Embryonic facial prominence (tissue), 1 donor: ENCODE measurements around the gene KRTAP4-8.
"Not testable (repeated sequence)": the region's sequence is repeated elsewhere in the genome, so short reads cannot be mapped to it uniquely, and the experiment has no call there.

Source experiments
- DNase-seq: peaks from one replicate; pipeline ENCODE4 v3.0.0-alpha.2; 2016; ENCODE audit errors: extremely low spot score

Gene KRTAP4-8

DNA sequence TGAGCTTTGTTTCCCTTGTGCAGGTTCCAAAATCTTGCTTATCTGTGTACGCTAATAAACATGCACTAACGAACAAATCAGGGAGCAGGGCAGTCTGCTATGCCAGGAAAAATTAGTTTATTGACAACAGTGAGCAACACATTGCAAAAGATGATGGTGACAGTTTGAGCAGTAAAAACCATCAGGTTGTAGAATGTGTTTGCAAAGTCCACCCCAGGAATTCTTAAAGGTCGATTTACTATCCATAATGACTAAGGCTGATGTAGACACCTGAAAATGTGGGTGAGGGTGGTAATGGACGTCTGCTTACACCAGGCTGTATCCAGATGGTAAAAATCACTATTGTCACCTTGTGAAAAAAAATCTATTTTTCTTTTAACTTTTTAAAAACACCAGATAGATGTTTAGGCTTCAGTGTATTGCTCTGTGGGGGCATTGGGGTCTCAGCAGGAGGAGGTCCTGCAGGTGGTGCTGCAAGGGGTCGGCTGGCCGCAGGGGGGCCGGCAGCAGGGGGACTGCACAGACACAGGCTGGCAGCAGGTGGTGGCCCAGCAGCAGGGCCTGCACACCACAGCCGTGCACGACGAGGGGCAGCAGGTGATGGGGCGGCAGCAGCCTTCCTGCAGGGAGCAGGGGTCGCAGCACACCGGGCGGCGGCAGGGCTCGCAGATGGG lies 32.8 kb downstream of the KRTAP4-8 start:
- not testable (repeated sequence) for DNase-seq

- DNase-seq, result no peak
These were observed 33.6 kb downstream of the KRTAP4-8 start for GRCh38 chr17:41064301-41064700.

DNA sequence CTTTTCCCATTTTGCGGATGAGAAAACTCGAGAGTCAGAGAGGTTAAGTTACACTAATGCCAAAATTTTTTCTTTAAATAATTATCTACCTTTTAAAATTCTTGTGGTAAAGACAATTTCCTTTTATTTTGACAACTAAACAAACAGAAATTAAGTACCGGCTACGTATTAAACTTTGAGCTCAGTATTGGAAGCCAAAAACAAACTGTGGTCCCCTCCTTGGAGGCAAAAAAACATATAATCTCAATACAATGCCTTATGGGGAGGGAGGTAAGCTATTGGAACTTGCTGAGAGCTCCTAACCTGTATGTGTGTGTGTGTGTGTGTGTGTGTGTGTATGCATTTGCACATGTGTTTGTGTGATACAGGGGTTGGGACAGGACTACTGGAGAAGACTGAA lies 34.5 kb downstream of the KRTAP4-8 start:
- DNase-seq, result no peak

GRCh38 chr17:41061964-41062363 lies 36.0 kb downstream of the KRTAP4-8 start:
- no peak for DNase-seq

DNA sequence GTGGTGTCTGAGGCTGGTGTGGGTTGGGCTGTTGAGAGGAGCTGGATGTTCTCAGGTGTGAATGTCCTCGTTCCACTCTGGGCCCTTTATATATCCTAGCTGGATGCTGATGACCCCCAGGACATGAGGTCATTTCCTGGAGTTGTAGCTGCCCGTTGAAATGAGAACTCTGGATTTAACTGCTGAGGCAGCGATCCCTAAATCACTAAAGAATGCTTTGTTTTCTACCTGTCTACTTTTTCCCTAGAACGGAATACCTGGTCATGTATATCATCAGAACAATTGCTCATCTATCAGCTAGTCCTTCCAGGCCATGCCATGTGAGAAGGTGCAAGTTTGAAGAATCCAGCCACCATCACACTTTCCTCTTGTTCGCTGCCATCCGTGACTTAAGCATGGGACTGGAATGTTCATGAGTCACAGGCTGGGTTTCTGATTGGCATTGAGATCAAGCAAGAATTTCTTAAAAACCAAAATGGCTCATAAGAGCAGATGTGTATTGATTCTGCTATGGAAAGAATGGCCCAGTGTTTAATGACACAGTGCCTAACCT lies 37.8 kb downstream of the KRTAP4-8 start, which contains the start of gene KRTAP2-3:
Gene KRTAP2-3, minus strand, starts transcription at position 63 of the 553 bp plus-strand sequence. CDS start 64 bp downstream, outside the sequence.
- no peak for DNase-seq

- not testable (repeated sequence) for DNase-seq
These were observed 38.5 kb downstream of the KRTAP4-8 start for GRCh38 chr17:41059276-41060051.

DNA sequence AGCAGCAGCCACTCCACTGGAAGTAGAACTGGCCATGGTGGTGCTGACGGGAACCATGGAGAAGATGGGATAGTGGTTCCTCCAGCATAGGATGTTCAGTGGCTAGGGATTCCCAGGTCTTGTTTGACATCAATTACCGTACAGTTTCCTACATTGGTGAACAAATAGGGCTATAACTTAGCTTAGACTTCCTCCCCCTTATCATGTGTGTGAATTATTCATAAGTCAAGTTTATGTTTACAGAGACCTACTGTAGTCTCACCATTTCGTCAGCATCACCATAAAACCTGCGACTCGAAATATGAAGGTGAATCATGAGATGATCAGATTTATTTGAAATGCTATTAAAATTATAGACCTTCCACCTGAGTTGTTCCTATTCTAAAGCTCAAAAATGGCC lies 39.2 kb downstream of the KRTAP4-8 start:
- DNase-seq, result no peak

DNA sequence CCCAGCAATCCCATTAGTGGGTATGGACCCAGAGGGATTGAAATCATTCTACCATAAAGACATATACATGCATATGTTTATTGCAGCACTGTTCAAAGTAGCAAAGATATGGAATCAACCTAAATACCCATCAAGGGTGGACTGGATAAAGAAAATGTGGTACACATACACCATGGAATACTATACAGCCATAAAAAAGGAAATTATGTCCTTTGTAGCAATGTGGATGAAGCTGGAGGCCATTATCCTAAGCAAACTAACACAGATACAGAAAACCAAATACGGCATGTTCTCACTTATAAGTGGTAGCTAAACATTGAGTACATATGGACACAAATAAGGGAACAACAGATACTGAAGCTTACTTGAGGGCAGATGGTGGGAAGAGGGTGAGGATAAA lies 40.4 kb downstream of the KRTAP4-8 start:
- no peak for DNase-seq

DNA sequence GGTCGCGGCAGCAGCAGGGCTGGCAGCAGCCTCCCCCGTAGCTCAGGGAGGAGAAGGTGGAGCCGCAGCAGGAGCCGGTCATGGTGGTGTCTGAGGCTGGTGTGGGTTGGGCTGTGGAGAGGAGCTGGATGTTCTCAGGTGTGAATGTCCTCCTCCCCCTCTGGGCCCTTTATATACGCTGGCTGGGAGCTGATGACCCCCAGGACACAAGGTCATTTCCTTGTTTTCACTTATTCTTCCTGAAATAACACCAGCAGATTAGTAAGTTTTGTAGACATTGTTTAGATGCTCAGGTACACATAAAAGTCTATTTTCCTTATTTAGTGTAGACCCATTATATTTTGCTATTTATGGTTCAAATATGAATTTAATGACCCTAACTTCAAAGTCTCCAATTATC lies 42.8 kb downstream of the KRTAP4-8 start, which contains the start of gene KRTAP2-2:
Gene KRTAP2-2, minus strand, starts transcription at position 101 of the 400 bp plus-strand sequence. Its CDS starts 19 bp downstream, at position 82.
- DNase-seq, result not testable (repeated sequence)

DNA sequence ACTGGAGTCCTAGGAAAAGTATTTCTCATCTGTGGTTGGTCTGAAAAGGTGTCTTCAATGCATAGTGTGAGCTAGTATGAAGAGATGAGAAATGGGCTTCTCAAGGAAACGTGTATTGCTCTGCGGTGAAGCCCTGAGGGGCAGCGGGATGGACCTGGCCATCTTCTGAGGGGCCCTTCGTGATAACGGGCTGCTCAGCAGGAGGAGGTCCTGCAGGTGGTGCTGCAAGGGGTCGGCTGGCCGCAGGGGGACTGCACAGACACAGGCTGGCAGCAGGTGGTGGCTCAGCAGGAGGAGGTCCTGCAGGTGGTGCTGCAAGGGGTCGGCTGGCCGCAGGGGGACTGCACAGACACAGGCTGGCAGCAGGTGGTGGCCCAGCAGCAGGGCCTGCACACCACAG lies 43.4 kb downstream of the KRTAP4-8 start:
- DNase-seq, result not testable (repeated sequence)

- no peak for DNase-seq
These were observed 43.9 kb downstream of the KRTAP4-8 start for GRCh38 chr17:41054025-41054424.

- DNase-seq, result no peak
These were observed 45.4 kb downstream of the KRTAP4-8 start for GRCh38 chr17:41052566-41052965.

DNA sequence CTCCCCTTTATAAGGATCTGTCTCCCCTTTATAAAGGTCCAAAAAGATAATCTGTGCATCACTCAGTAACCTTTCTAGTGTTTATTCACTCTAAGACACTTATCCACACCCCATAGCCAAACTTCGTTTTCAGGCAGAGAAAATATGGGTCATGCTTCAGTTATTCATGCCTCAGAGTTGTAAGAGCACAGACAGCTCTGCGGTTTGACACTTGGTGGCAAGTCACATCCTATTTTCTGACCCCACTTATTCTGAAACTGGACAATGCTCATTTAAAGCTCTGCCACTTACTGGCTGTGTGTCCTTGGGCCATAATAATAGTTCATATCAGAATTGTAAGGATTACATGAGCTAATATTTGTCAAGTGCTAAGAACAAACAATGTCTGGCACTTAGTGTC lies 48.8 kb downstream of the KRTAP4-8 start:
- no peak for DNase-seq

GRCh38 chr17:41048441-41048840 lies 49.5 kb downstream of the KRTAP4-8 start:
- DNase-seq, result no peak
